HCT116 (cell line): ENCODE measurements around the gene MRE11. TPM values are rescaled to one million over a fixed set of nuclear protein-coding genes. Genes with fewer than 3 reads are reported as not detected.

Source experiments
- ATAC-seq: fragments of 200-7000 bp; cut with Tn5 transposase; 2 replicates; pipeline ENCODE4 v1.9.1; 2020; ENCODE audit warnings: mild to moderate bottlenecking, moderate library complexity
- BruUV-seq: library from RNA; stranded (reverse); fragments of 400-500 nt; replicated peaks from 2 replicates; lab custom pipeline; 2021; lab: Mats Ljungman, UMichigan
- CTCF ChIA-PET: fragments of 300-600 bp; sonication (Branson Sonifier 250); formaldehyde crosslinking; loops from one replicate; lab custom pipeline; 2021; ENCODE audit warnings: antibody characterized with exemption; lab: Charles Lee
- POLR2A ChIA-PET: fragments of 300-600, 350-600 bp; sonication (Branson Sonifier 250); formaldehyde crosslinking; loops from one replicate; lab custom pipeline; 2021; ENCODE audit warnings: antibody characterized with exemption; lab: Charles Lee
- RAD21 ChIA-PET, 2 experiments: fragments of 300-600 bp; sonication (Branson Sonifier 250); formaldehyde crosslinking; loops; one replicate each; lab custom pipeline; 2023; ENCODE audit warnings: low total read pairs in 2 of 2; ENCODE audit not compliant: uncharacterized antibody in 2 of 2, unreplicated experiment in 2 of 2, low non-redundant PET in 1 of 2; lab: Charles Lee
- DNase-seq: peaks from one replicate; pipeline ENCODE4 v3.0.0-alpha.2; 2010; ENCODE audit warnings: low read depth, low spot score
- H2AFZ ChIP-seq: fragments of 200-600 bp; shearing (Covaris generic), sonication (generic); 2 replicates; pipeline ENCODE4 v1.6.1; 2017; ENCODE audit warnings: low read depth, mixed run types, mixed read lengths, antibody characterized with exemption, low read length; ENCODE audit not compliant: poor library complexity, severe bottlenecking
- H3K27ac ChIP-seq: 2 replicates; pipeline ENCODE4 v1.5.1; 2012; ENCODE audit warnings: low read depth, low read length
- H3K27me3 ChIP-seq: fragments of 200-600 bp; sonication (generic); 2 replicates; pipeline ENCODE4 v1.6.1; 2016; ENCODE audit warnings: mixed run types, low read length, mixed read lengths; ENCODE audit not compliant: insufficient read depth
- H3K36me3 ChIP-seq, 2 experiments: fragments of 200-500 bp in 1 of 2; fragments of 200-600 bp in 1 of 2; sonication (Bioruptor generic) in 1 of 2; sonication (generic) in 1 of 2; 2 replicates each; pipeline versions ENCODE4 v1.5.1 to v1.6.1; 2014 to 2016; ENCODE audit warnings: low read length in 2 of 2, inconsistent platforms in 1 of 2, mixed read lengths in 1 of 2, mixed run types in 1 of 2; ENCODE audit not compliant: insufficient read depth in 2 of 2, control insufficient read depth in 1 of 2
- H3K4me1 ChIP-seq, 2 experiments: fragments of 200-600 bp in 1 of 2; sonication (generic) in 1 of 2; 2 replicates each; pipeline versions ENCODE4 v1.5.1 to v1.6.1; 2012 to 2017; ENCODE audit warnings: low read length in 2 of 2, inconsistent platforms in 1 of 2, mild to moderate bottlenecking in 1 of 2, mixed read lengths in 1 of 2, mixed run types in 1 of 2, moderate library complexity in 1 of 2; ENCODE audit not compliant: insufficient read depth in 2 of 2, control insufficient read depth in 1 of 2
- H3K4me2 ChIP-seq: fragments of 200-600 bp; sonication (generic); 2 replicates; pipeline ENCODE4 v1.6.1; 2017; ENCODE audit warnings: mixed run types, low read length, mixed read lengths
- H3K4me3 ChIP-seq, 2 experiments: fragments of 200-600 bp in 1 of 2; sonication (generic) in 1 of 2; replicated peaks in 1 of 2; 2 replicates each; pipeline ENCODE4 v1.5.1; 2011 to 2016; ENCODE audit warnings: low read length in 2 of 2, control low read depth in 1 of 2, low read depth in 1 of 2, mild to moderate bottlenecking in 1 of 2, mixed read lengths in 1 of 2, mixed run types in 1 of 2
- H3K79me2 ChIP-seq: fragments of 200-600 bp; sonication (generic); 2 replicates; pipeline ENCODE4 v1.6.1; 2017; ENCODE audit warnings: mild to moderate bottlenecking, mixed run types, low read length, moderate library complexity, mixed read lengths; ENCODE audit not compliant: insufficient read depth
- H3K9ac ChIP-seq: fragments of 200-600 bp; sonication (generic); 2 replicates; pipeline ENCODE4 v1.6.1; 2016; ENCODE audit warnings: low read length, mixed read lengths
- H3K9me2 ChIP-seq: fragments of 200-600 bp; sonication (generic), shearing (Covaris generic); 2 replicates; pipeline ENCODE4 v1.6.1; 2017; ENCODE audit warnings: mixed run types, mild to moderate bottlenecking, moderate library complexity; ENCODE audit not compliant: insufficient read depth
- H3K9me3 ChIP-seq, 2 experiments: fragments of 200-500 bp in 1 of 2; fragments of 200-600 bp in 1 of 2; sonication (Bioruptor generic) in 1 of 2; sonication (generic) in 1 of 2; 2 replicates each; pipeline ENCODE4 v1.6.1; 2014 to 2017; ENCODE audit warnings: low read length in 2 of 2, mixed read lengths in 2 of 2, inconsistent platforms in 1 of 2, low read depth in 1 of 2, mild to moderate bottlenecking in 1 of 2, mixed run types in 1 of 2, moderate library complexity in 1 of 2; ENCODE audit not compliant: control insufficient read depth in 1 of 2, insufficient read depth in 1 of 2
- H4K20me1 ChIP-seq: fragments of 200-600 bp; sonication (generic), shearing (Covaris generic); 2 replicates; pipeline ENCODE4 v1.6.1; 2017; ENCODE audit warnings: mixed run types, mild to moderate bottlenecking, moderate library complexity; ENCODE audit not compliant: insufficient read depth
- CBX3 ChIP-seq: IDR thresholded peaks from 2 replicates; pipeline ENCODE4 v1.6.1; 2012; ENCODE audit warnings: low read depth
- CTCF ChIP-seq, 3 experiments: fragments of 200-600 bp in 1 of 3; sonication (generic) in 1 of 3; IDR thresholded peaks in 2 of 3; conservative IDR thresholded peaks in 1 of 3; 2 replicates each; pipeline ENCODE4 v1.5.1; 2012 to 2017; ENCODE audit warnings: low read depth in 2 of 3, low read length in 2 of 3, antibody characterized with exemption in 1 of 3, borderline replicate concordance in 1 of 3, control low read depth in 1 of 3, mild to moderate bottlenecking in 1 of 3, mixed read lengths in 1 of 3, mixed run types in 1 of 3, moderate library complexity in 1 of 3; ENCODE audit not compliant: insufficient read depth in 1 of 3
- FOSL1 ChIP-seq: IDR thresholded peaks from 2 replicates; pipeline ENCODE4 v1.6.1; 2012; ENCODE audit warnings: low read depth
- RAD21 ChIP-seq: IDR thresholded peaks from 2 replicates; pipeline ENCODE4 v1.6.1; 2012; ENCODE audit warnings: low read depth, mild to moderate bottlenecking
- SIN3A ChIP-seq: IDR thresholded peaks from 2 replicates; pipeline ENCODE4 v1.6.1; 2012; ENCODE audit warnings: low read depth
- SP1 ChIP-seq: IDR thresholded peaks from 2 replicates; pipeline ENCODE4 v1.6.1; 2012; ENCODE audit warnings: low read depth
- ZFX ChIP-seq: fragments of 450-650 bp; IDR thresholded peaks from 2 replicates; pipeline ENCODE4 v1.6.1; 2017
- ZNF274 ChIP-seq: fragments of 200-500 bp; sonication (Bioruptor generic); IDR thresholded peaks from 2 replicates; pipeline ENCODE4 v1.6.1; 2014; ENCODE audit warnings: mild to moderate bottlenecking, low read depth, low read length, inconsistent platforms
- intact Hi-C: fragments of 100-400 bp; cut with micrococcal nuclease; formaldehyde crosslinking; loops from 2 replicates; pipeline ENCODE4 v1.10.0; 2022
- total RNA-seq: library from RNA; stranded (reverse); gene quantifications from one replicate; pipeline ENCODE4 v1.2.1, GENCODE V29; 2021; ENCODE audit not compliant: unreplicated experiment

Gene MRE11
- total RNA-seq, 1 experiment from 2014 or later, result 20.6 TPM

DNA sequence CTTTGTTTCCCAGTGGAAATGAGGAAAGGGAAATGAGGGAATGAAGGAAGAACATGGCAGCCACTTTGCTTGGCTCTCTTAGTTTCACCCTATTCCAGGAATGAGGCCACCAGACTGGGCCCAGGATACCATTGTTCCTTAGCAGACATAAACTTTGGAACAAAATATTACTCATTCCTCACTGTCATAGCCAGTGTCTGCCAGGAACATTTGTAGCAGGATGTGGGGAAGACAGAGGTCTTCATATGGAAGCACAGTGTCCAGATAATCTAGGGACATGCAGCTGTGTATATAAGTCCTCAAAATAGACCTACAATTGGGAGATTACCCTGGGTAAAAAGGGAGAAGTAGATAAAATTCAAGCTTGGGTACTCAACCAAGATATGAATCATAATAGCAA lies 34.9 kb upstream of the MRE11 start:
- ChIA-PET RAD21 (no interaction called here), POLR2A (interaction anchor here (1.3 kb wide), 1 partner anchor 15 kb away, joined by 3 read pairs; the partner anchor contains the start of gene FUT4), CTCF (no interaction called here)
- Histone ChIP-seq H3K4me1 (no peaks in the 10 kb centered on the region), H3K4me2 (no peak overlapping the region), H4K20me1 (no peaks in the 10 kb centered on the region), H3K36me3 (no peaks in the 10 kb centered on the region), H3K9me3 (no peaks in the 10 kb centered on the region), H3K27ac (no peak overlapping the region), H3K9ac (no peak overlapping the region), H2AFZ (no peak overlapping the region), H3K9me2 (no peaks in the 10 kb centered on the region), H3K4me3 (no peak overlapping the region), H3K27me3 (no peaks in the 10 kb centered on the region), H3K79me2 (no peaks in the 10 kb centered on the region)
- DNase-seq, result no peak
- ATAC-seq, result no peak
- BruUV-seq, result no TSS peak
- intact Hi-C loops, result no loop called here
- no peak for TF ChIP-seq FOSL1
- TF ChIP-seq ZFX, result no peak
- TF ChIP-seq SP1, result no peak
- TF ChIP-seq RAD21, result no peak
- TF ChIP-seq SIN3A, result no peak
- no peak for TF ChIP-seq CBX3
- no peak for TF ChIP-seq CTCF (IDR thresholded peaks at IDR 0.05 in 2 of 3, conservative IDR thresholded peaks at IDR 0.05 in 1 of 3; ENCODE audit: borderline replicate concordance in 1 of 3, insufficient read depth in 1 of 3, low read depth in 2 of 3, low read length in 2 of 3)
- TF ChIP-seq ZNF274, result no peak
- TF ChIP-seq, all 23 proteins: peak for 0
